GM23338 (cell line): Measurements from ENCODE around the gene MARCHF10.

Experiments used
- CTCF ChIP-seq, 2 experiments: fragments of 200-600 bp in 1 of 2; sonication (generic) in 1 of 2; conservative IDR thresholded peaks; 2 replicates each; pipeline versions ENCODE4 v1.5.1 to v1.6.1; 2016 to 2017; ENCODE audit warnings: antibody characterized with exemption in 2 of 2, low read depth in 2 of 2, mild to moderate bottlenecking in 2 of 2, moderate library complexity in 1 of 2
- POLR2AphosphoS5 ChIP-seq: IDR thresholded peaks from 2 replicates; pipeline ENCODE4 v1.6.1; 2016; ENCODE audit warnings: antibody characterized with exemption, low read depth

DNA sequence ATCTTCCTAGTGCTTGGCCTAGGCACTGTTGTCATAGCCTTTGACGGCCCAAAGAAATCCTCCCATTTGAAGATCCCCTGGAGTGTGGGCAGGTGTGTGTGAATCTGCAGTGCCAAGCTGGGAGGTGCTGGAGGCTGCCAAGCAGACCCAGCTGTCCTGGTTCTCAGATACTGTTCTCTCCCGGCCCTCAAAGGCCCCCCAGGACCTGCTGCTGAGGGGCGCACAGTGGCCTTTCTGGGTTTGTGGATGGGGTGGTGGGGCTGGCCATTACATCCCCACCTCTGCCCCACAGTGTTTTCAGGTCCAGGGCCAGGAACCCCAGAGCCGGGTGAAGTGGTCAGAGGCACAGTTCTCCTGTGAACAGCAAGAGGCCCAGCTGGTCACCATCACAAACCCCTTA is 120.1 kb downstream of the MARCHF10 start:
- no peak for TF ChIP-seq POLR2AphosphoS5
- no peak for TF ChIP-seq CTCF (conservative IDR thresholded peaks at IDR 0.05; ENCODE audit: low read depth in 2 of 2)
